ENCODE measurements around the gene ATP13A2.

Gene ATP13A2

DNA sequence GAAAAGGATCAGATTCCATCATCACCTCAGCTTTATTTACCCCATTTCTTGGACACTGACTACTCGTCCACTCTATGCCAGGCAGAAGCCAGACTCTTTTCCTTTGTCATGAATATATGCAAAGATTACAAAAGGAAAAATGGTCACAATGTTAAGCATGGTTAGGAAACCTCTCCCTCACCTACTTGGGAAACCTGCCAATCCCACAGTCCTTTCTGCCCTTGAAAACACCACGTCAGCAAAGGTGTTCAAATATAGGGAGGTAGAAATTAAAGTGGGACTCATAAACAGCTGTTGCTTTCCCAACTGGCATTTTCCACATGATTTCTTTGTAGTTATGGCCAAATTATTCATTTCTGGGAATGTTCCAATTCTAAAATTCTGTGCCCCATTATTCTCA lies 16.2 kb upstream of the ATP13A2 start:
- DNase-seq = no peak

DNA sequence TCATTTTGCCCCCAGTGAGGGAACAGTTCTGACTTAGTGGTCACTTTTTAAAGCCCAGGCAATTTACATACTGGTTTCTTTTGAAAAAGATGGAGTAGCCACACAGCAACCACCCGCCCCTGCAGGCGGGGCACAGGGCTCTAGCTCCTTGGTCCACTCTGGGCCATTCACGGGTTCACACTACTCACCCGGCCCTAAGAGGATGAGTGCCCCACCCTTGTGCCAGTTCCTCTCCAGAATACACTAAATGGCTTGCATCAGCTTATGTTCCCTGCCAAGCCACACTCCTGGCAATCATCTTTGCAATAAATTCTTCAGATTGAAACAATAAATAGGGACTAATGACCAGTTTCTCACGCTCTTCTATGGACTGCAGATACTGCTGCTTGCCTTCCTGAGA lies 15.7 kb upstream of the ATP13A2 start:
- DNase-seq = no peak

DNA sequence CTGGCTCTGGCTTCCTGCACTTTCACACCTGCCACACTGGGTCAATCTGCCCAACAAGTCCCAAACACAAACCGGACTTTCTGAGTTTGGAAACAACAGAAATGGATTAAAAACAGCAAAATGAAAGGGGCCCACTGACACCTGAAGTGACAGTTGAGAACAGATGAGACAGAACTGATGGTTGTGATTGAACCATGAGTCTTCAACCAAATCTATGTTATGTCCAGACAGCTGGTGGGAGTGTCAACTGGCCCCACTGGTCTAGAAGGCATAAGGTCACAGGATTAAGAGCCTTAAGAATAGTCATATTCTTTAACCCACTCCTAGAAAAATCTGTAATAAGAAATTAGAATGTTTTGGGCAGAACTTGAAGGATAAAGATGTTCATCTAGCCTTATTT lies 13.0 kb upstream of the ATP13A2 start:
- DNase-seq = no peak

DNA sequence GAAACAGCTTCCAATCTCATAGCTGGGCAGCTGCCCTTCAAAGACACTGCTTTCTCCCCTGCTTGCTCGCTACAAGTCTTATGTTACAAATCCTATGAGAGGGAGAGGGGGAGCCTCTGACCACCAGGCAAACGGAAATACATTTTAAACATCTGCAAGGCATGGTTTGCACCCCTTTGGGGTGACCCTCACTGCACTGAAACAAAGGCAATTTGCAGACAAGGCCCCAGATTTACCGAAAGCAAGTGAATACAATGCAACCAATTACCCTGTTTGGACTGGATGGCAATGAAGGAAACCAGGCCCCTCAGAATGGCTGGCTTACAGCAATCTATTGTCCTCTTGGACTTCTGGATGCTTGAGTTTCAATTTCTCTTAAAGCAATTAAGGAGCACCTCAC lies 11.8 kb upstream of the ATP13A2 start:
- no peak for DNase-seq

DNA sequence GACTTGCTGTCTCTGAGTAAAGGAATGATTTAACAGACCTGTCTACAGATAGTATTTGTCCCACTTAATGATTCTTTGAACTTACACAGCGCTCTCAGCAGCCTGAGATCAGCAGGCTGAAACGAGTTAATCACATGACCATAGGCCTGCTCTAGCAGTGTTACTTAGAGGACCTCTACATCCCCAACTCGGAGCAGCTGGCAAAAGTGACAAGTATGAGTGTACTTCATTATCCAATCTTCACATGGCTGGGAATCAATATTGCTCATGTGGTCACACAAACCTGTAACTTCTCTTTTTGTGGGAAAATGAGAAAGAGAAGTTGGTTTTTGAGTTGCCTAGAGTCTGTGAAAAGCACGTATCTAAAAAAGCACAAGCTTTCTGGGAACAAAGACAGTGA lies 11.4 kb upstream of the ATP13A2 start:
- no peak for DNase-seq

DNA sequence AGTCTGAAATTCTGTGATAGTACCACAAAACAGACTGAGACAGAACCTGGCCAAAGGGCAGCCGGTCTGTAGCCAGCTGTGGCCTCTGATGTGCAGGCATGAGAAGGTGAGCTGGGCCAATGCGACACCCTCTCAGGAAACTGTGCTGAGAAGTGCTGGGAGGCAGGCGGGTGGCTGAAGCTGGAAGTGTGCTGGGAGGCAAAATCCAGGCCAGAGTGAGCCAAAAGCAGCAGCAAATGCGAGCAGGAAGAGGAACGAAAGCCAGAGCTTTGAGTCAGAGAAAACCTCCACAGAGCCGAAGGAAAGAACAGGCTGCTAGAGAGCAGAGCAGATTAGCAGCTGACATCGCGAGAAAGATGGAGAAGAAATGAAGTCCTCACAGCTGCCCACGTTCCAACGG lies 10.2 kb upstream of the ATP13A2 start:
- DNase-seq = no peak

DNA sequence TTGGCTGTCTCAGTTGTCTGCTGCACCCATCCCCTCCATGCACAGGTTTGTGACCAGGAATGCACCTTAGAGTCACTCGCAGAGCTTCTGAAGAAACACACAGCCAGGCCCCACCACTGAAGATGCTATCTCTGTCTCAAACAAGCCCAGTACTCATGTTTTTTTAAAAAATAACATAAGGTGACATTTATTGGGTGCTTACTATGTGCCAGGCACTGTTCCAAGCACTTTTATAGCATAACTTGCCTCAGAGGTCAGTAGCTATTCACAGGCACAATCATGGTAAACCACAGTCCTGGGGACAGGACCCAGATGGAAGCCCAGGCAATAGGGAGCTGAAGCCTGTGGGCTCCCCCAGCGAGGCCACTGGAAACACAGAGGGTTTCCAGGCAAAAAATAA lies 8.8 kb upstream of the ATP13A2 start:
- no peak for DNase-seq

DNA sequence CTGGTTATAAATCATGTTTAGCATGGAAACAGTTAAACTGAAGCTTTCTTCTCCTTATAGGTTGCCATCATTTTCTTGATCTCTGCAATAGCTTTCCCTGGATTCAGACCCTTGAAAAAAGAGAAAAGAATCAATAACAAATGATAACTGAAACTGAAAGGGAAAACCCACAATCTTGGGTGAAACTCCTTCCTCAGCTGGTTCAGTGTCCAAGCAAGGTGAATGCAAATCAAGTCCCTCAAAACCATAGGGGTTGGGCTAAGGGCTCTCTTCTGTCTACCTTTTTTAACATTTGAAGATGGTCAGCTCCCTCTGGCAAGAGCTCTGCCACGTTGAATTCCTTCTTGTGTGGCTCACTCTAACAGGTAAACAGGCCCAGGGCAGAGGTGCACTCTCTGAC lies 7.1 kb upstream of the ATP13A2 start:
- DNase-seq = no peak

DNA sequence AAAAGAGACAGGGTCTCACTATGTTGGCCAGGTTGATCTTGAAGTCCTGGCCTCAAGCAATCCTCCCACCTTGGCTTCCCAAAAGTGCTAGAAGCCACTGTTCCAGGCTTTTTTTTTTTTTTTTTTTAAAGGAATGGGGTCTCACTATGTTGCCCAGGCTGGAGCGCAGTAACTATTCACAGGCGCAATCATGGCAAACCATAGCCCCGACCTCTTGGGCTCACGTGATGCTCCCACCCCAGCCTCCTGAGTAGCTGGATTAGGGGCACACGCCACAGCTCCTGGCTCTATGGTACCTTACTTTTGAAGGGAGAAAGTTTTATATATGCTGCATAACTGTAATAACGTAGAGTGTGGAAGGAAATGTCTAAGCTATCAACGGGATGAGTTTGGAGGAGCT lies 5.7 kb upstream of the ATP13A2 start:
- no peak for DNase-seq

DNA sequence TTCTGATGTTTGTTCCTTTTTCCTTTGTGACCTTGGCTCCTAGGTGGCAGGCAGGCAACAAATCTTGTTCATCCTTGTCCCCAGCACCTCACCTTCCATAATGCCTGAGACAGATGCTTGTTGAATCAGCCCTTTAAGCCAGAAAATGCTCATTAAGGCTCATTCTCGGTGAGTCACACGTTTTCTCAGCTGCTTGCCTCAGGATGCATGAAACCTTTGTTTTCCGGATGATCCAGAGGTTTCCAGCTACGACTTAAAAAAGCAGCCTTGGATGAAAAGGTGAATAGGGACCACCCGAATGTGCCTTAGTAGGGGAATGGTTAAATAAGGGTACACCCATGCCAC lies 4.6 kb upstream of the ATP13A2 start:
- DNase-seq = no peak

DNA sequence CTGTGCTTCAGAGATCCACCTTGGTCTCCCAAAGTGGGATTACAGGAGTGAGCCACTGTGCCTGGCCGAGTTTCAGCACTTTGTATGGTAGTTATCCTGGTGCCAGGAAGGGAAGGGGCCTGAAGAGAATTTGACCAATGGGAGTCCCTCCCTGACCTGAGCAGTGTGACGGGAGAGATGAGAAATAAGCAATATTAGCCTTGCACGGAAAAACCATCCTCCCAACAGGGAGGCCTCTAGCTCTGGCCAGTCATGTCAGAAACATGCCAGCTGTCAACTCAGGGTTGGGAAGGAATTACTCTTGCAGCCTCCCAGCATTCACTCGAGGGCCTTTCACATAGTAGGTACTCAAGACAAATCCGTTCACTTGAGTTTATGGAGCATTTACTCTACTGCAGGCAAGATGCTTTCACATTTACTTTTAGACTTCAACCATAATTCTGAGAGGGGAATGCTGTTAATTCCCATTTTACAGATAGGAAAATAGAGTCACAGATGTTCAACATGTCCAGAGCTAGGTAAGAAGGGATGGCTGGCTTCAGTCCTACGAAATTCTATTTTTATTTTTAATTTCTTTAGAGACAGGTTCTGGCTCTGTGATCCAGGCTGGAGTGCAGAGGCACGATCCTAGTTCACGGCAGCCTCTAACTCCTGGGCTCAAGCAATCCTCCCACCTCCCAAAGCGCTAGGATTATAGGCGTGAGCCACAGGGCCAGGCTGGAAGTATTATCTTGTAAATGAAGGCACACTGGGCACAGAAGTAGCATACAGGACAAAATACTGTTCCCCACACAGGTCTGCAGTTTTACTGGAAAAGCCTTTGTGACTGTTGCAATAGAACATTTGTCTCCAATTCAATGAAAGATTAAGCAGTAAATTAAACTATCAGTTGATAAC lies 3.2 kb upstream of the ATP13A2 start:
- DNase-seq = no peak

DNA sequence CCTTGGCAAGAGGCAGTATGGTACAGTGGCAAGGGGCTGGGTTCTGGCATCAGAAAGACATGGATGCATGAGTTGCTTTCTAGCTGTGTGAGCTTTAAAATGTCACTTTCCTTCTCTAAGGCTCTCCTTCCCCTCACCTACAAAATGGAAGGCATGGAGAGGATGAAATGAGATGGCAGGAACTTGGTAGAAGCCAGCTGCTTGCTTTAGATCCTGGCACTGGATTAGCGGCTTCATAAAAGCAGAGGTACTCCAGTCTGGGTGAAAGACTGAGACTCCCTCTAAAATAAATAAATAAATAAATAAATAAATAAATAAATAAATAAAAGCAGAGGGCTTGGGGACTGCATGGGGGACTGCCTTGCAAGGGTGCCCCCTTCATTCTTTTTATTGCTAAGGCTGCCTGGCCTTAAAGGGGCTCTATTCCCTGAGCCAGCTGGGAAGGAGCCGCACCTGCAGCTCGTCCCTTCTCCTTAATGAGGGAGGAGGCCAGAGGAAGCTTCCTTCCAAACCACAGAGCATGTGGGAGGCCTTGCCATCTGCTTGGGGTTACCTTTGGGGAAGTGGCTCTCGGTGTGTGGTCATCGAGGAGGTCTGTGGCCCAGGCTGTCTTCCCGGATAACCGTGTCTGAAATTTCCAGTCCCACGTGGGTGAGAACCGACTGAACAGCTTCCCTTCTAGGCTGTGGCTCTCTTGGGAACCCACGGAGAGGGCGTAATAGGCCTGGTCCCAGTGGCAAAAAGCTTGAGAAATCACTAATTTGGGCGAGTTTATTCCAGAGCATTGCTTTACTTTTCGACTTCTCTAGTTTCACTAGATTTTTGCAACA lies 2.0 kb upstream of the ATP13A2 start:
- DNase-seq = no peak

DNA sequence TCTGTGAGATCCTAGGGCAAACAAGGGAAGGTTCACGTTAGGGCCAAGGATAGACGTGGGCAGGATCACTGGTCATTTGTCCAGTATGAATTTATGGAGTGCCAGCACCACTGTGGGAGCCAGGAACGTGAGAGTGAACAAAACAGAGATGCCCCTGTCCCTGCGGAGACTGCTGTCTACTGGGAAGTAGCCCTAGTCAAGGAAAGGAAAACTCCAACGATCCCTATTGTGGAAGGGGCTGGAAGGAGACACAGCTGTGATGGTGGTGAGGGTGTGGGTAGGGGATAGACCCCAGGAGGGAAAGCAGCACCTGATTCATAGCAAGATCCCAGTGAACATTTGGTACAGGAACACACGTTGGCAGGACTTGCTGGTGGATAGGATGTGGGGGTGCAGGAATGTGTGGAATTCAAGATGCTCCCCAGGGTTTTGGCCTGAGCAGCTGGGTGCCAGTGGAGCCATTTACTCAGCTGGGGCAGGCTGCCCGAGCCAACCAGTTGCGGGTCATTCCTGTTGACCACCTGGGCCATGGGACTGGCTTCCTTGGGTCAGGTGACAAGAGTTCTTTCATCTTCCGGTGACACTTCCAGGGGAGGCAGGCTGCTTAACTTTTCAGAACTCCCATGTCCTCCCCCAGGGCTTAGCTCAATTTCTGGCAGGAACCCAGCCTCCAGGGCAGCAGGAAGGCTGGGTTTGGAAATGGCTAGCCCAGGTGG lies 1.2 kb upstream of the ATP13A2 start:
- DNase-seq = no peak

DNA sequence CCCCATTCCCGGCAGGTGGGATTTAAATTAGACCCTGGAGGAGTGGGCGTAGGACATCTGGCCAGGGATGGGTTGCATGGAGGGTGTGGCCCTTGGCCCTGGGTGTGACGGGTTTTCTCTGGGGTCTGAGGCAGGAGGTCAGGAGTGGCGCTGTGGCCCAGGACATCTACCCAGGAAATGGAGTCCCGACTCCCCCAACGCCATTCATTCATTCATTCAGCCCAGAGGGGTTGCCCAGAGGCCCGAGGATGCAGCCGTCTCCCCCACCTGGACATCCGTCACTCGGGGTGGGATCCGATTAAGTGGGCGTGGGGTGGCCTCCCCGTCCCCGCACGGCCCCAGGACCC lies 663 bp downstream of the ATP13A2 start:
- no peak for DNase-seq

DNA sequence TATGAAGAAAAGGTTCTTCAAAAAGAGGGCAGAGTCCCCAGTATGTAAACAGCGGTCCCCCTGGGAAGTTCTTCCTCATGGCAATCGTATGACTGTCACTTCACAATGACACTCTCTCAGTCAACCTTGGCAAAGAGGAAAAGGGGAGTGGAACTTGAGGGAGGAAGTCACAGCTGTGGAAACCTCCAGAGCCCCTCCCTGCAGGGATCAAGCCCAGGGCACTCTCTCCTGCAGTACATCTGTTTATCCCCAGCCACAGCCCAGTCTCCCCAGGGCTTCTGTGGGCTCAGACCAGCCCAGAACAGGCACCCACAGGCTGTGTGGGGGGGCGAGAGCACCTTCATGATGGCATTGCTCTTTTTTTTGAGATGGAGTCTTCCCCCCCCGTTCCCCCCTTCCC lies 2.0 kb downstream of the ATP13A2 start:
- no peak for DNase-seq

DNA sequence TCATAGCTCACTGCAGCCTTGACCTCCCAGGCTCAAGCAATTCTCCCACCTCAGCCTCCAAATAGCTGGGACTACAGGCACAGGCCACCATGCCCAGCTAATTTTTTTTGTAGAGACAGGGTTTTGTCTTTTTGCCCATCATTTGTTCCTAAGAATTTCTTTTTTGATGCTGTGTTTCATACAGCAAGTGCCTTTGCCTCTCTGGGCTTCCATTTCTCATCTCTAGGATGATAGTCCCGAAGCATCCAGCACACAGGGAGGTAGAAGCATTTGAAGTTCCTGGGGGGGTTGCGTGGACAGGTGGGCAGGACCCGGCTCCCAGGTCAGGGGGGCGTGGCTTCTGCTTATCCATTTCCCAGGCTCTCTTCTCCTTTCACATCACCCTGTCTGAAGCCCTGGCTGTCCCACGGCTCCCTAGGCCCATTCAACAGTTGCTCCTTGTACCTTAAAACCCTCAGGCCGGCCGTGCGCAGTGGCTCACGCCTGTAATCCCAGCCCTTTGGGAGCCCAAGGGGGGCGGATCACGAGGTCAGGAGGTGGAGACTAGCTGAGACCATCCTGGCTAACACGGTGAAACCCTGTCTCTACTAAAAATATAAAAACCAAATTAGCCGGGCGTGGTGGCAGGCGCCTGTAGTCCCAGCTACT lies 3.4 kb downstream of the ATP13A2 start:
- DNase-seq = no peak

DNA sequence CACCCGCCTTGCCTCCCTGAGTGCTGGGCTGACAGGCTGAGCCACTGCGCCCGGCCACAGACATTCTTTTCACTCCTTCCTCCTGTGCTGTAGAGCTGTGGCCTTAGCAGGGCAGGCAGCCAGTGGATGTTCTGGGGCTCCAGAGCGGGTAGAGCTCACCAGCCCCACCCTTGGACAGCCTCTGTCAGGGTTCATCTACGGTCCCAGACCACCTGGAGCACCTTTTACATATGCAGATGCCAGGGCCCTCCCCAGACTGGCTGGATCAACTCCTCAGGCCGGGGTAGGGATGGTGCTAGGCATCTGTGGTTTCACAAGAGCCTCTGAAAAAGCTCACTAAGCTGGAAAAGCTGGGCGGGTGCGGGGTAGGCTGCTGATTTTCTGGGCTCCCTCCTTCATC lies 4.6 kb downstream of the ATP13A2 start:
- no peak for DNase-seq

DNA sequence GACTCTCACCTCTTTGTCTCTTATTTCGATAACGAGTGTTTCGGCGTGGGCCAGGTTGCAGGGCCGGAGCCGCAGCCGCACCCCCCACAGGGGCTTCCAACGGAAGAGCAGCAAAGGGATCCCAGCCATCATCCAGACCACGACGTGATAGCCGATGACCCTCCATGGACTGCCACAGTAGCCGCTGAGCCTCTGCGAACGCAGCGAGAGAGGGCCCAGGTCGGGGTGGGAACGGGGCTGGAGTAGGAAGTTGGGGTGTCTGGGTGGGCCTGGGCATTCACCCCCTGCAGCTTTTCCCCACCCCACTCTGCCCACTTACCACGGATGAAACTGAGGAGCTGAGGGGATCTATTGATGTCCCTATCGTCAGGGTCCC lies 6.4 kb downstream of the ATP13A2 start:
- no peak for DNase-seq

DNA sequence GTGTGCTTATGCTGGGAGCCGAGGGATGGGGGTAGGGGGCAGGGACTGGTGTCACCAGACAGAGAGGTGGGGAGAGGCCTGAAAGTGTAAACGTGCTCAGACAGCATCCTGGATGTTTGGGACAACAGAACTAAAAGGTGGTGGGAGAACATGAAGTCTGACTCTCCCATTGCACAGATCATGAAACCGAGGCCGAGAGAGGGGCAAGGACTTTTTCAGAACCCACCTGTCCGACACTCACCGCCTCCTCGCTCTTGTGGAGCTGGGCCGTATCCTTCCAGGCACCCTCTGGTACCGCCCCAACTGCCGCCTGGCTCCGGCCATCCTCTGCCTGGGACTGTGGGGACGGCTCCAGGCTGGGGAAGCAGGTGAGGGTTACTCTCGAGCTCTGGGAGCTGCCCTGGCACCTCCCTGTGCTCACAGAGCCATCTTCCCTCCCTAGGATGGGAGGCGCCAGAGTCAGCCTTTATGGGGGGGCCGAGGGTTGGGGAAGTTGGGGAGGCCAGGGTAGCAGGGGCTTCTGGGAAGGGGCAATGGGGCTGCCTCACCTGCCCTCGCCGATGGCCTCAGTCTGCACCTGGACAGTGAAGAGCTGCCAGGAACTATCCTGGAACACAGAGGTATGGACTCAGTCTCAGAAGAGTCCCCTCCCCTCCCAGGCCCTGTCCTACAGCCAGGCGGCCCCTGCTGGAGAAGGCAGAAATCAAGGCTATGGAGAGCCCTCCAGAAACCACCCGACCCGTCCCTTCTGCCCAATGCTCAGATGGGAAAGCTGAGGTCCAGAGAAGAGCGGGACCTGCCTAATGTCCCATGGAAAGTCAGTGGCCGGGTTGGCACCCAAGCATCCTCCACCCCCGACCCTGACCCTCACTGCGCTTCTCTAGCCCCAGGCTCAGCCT lies 7.0 kb downstream of the ATP13A2 start:
- DNase-seq = no peak

DNA sequence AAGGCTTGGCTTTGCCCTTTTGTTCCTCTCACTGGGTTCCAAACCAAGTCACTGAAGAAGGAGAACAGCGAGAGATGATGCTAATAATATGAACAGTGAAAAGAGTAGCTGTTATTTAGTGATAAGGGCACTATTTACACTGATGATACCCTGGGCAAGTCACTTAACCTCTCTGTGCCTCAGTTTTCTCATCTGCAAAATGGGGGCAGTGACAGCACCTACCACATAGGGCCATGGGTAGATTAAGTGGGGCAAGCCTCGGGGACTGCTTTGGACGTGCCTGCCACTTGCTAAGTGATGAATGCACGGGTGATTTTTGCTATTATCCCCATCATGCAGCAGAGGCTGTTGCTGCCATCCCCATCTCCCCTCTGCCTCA lies 9.2 kb downstream of the ATP13A2 start:
- no peak for DNase-seq

DNA sequence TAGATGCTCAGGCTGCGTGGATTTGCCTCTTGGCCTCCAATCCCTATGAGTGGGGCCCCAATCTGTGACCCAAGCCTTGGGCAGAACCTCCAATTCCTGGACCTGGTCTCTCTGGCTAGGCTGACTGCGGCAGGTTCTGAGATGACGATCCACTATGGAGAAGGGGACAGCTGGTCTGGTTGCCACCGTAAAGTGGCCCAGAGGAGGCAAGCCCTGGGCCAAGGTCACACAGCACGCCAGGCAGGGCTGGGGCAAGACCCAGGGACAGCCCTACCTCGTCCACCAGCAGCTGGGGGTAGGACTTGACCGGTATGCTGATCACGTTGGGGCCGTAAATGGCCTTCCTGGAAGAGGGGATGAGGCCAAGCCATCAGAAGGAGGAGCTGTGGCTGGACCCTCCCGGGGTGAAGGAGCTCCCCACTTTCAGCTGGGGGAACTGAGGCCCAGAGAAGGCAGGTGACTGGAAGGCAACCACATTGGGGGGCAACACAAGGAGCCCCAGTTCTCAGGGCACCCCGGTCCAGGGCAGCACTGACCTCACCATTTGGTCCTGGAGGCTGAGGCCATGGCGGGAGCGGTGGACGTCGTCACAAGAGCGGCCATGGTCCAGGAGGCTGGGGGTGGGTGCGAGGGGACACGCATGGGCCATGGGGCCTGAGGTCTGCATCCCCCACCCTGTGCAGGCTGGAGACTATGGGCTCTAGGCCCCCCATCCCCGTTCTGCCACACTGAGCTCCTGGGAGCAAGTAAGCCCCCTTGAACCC lies 9.8 kb downstream of the ATP13A2 start:
- no peak for DNase-seq

DNA sequence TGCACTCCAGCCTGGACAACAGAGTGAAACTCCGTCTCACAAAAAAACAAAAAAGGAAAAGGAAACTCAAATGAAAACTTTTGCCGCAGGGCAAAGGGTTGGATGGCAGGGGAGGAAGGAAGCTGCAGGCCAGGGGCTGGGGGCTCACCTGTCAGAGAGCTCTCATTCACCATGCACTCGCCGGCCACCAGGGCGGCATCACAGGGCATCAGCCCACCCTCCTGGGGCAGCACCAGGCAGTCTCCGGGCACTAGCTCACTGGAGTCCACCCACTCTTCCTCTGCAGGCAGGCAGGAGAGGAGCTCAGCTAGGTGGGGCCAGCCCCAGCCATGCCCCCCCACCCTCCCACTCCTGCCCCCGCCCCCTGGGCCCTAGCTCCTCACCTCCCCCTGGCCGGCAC lies 11.9 kb downstream of the ATP13A2 start:
- DNase-seq = no peak

All from left hindlimb (tissue), 1 donor.